Smooth muscle cell (in vitro differentiated cells): ENCODE measurements around the gene ABL2. TPM values are rescaled to one million over a fixed set of nuclear protein-coding genes. Genes with fewer than 3 reads are reported as not detected.

Source experiments
- DNase-seq: peaks from one replicate; lab custom pipeline; 2025; ENCODE audit not compliant: unreplicated experiment; lab: John Stamatoyannopoulos, UW
- H2AFZ ChIP-seq: fragments of 200-600 bp; sonication (generic); 2 replicates; pipeline ENCODE4 v1.6.0; 2016; ENCODE audit warnings: antibody characterized with exemption, low read depth, mild to moderate bottlenecking
- H3F3A ChIP-seq: fragments of 200-600 bp; sonication (generic); 2 replicates; pipeline ENCODE4 v1.6.0; 2017; ENCODE audit warnings: antibody characterized with exemption, low read depth
- H3K27ac ChIP-seq: fragments of 200-600 bp; sonication (generic); 2 replicates; pipeline ENCODE4 v1.5.1; 2016; ENCODE audit warnings: low read depth, mild to moderate bottlenecking
- H3K27me3 ChIP-seq: fragments of 200-600 bp; sonication (generic); 2 replicates; pipeline ENCODE4 v1.6.1; 2016; ENCODE audit warnings: low read depth, mild to moderate bottlenecking
- H3K36me3 ChIP-seq: fragments of 200-600 bp; sonication (generic); 2 replicates; pipeline ENCODE4 v1.5.1; 2016; ENCODE audit warnings: low read depth
- H3K4me1 ChIP-seq: fragments of 200-600 bp; sonication (generic); 2 replicates; pipeline ENCODE4 v1.5.1; 2016; ENCODE audit warnings: low read depth
- H3K4me2 ChIP-seq: fragments of 200-600 bp; sonication (generic); 2 replicates; pipeline ENCODE4 v1.6.0; 2016; ENCODE audit warnings: mild to moderate bottlenecking
- H3K4me3 ChIP-seq: fragments of 200-600 bp; sonication (generic); 2 replicates; pipeline ENCODE4 v1.5.1; 2016; ENCODE audit warnings: mild to moderate bottlenecking
- H3K79me2 ChIP-seq: fragments of 200-600 bp; sonication (generic); 2 replicates; pipeline ENCODE4 v1.6.0; 2016; ENCODE audit warnings: low read depth, mild to moderate bottlenecking
- H3K9ac ChIP-seq: fragments of 200-600 bp; sonication (generic); 2 replicates; pipeline ENCODE4 v1.6.0; 2016; ENCODE audit warnings: low read depth
- H3K9me3 ChIP-seq: fragments of 200-600 bp; sonication (generic); replicated peaks from 2 replicates; pipeline ENCODE4 v1.5.1; 2016; ENCODE audit warnings: low read depth
- H4K20me1 ChIP-seq: fragments of 200-600 bp; sonication (generic); 2 replicates; pipeline ENCODE4 v1.6.0; 2016; ENCODE audit warnings: low read depth
- CTCF ChIP-seq: fragments of 200-600 bp; sonication (generic); IDR thresholded peaks from 2 replicates; pipeline ENCODE4 v1.5.1; 2017; ENCODE audit warnings: borderline replicate concordance, mild to moderate bottlenecking, antibody characterized with exemption; ENCODE audit not compliant: insufficient read depth, poor library complexity, severe bottlenecking
- WGBS: methylation state at CpG from one replicate; pipeline ENCODE4 v1.1.7; 2016; ENCODE audit warnings: low lambda C conversion rate; 5-methylcytosine and 5-hydroxymethylcytosine counted together
- polyA plus RNA-seq: library from polyadenylated mRNA; unstranded; fragments of >200 nt; fragmentation: Nextera tagmentation; extraction: Ambion mirVana; gene quantifications from 2 replicates; pipeline ENCODE4 v1.2.1, GENCODE V29; 2016
- total RNA-seq: library from RNA; depleted of rRNA; stranded (reverse); fragments of >200 nt; gene quantifications from 2 replicates; pipeline ENCODE4 v1.2.3, GENCODE V29; 2014

ABL2 gene
- total and polyA plus RNA-seq, 2 experiments from 2014 or later: 16.5 to 56.5 TPM

GRCh38 chr1:179091691-179092165 is 137.7 kb downstream of the ABL2 start:
- H3K36me3 ChIP-seq: peaks cover 16% of the 10 kb centered on the region
- no peaks in the 10 kb centered on the region for H4K20me1 ChIP-seq
- H3K79me2 ChIP-seq: no peaks in the 10 kb centered on the region
- H3K27ac ChIP-seq: no peak overlapping the region
- no peak overlapping the region for H2AFZ ChIP-seq
- no peaks in the 10 kb centered on the region for H3K9me3 ChIP-seq
- TF ChIP-seq CTCF: no peak
- no peak overlapping the region for H3K4me2 ChIP-seq
- H3K4me1 ChIP-seq: no peaks in the 10 kb centered on the region
- H3K4me3 ChIP-seq: no peak overlapping the region
- 92% methylated on average over 5 of the region's 5 CpGs for WGBS
- no peak for DNase-seq
- H3F3A ChIP-seq: no peaks in the 10 kb centered on the region
- no peaks in the 10 kb centered on the region for H3K27me3 ChIP-seq
- no peak overlapping the region for H3K9ac ChIP-seq

- no peak overlapping the region for H3K4me2 ChIP-seq
- no peaks in the 10 kb centered on the region for H3K79me2 ChIP-seq
- DNase-seq: no peak
- 99% methylated on average over 4 of the region's 4 CpGs for WGBS
- peaks cover 16% of the 10 kb centered on the region for H3K36me3 ChIP-seq
- no peak overlapping the region for H3K4me3 ChIP-seq
- H3K4me1 ChIP-seq: no peaks in the 10 kb centered on the region
- no peaks in the 10 kb centered on the region for H3K27me3 ChIP-seq
- TF ChIP-seq CTCF: no peak
- H3K9me3 ChIP-seq: no peaks in the 10 kb centered on the region
- H3K9ac ChIP-seq: no peak overlapping the region
- no peak overlapping the region for H2AFZ ChIP-seq
- no peak overlapping the region for H3K27ac ChIP-seq
- no peaks in the 10 kb centered on the region for H3F3A ChIP-seq
- no peaks in the 10 kb centered on the region for H4K20me1 ChIP-seq
These were observed 138.6 kb downstream of the ABL2 start for GRCh38 chr1:179090923-179091322.

- Histone ChIP-seq H3F3A (no peaks in the 10 kb centered on the region), H3K4me1 (no peaks in the 10 kb centered on the region), H3K4me3 (no peak overlapping the region), H3K79me2 (no peaks in the 10 kb centered on the region), H3K9ac (no peak overlapping the region), H3K27me3 (no peaks in the 10 kb centered on the region), H3K9me3 (no peaks in the 10 kb centered on the region), H3K36me3 (peaks cover 15% of the 10 kb centered on the region), H3K27ac (no peak overlapping the region), H3K4me2 (no peak overlapping the region), H4K20me1 (no peaks in the 10 kb centered on the region), H2AFZ (no peak overlapping the region)
- no peak for DNase-seq
- 93% methylated on average over 8 of the region's 8 CpGs for WGBS
- no peak for TF ChIP-seq CTCF
These were observed 139.0 kb downstream of the ABL2 start for GRCh38 chr1:179090522-179090921.

- Histone ChIP-seq H3K9me3 (no peaks in the 10 kb centered on the region), H3K27ac (no peak overlapping the region), H3K36me3 (peaks cover 9% of the 10 kb centered on the region), H3K9ac (no peak overlapping the region), H3K4me1 (no peaks in the 10 kb centered on the region), H3K4me2 (no peak overlapping the region), H3K79me2 (no peaks in the 10 kb centered on the region), H3K27me3 (no peaks in the 10 kb centered on the region), H3K4me3 (no peak overlapping the region), H3F3A (no peaks in the 10 kb centered on the region), H2AFZ (no peak overlapping the region), H4K20me1 (no peaks in the 10 kb centered on the region)
- no peak for DNase-seq
- no peak for TF ChIP-seq CTCF
- WGBS: 91% methylated on average over 16 of the region's 16 CpGs
These were observed 139.5 kb downstream of the ABL2 start for GRCh38 chr1:179089827-179090482.
